Measurements from ENCODE around the gene DUOX1. TPM values are rescaled to one million over a fixed set of nuclear protein-coding genes. Genes with fewer than 3 reads are reported as not detected.

DUOX1 gene
- total RNA-seq, 2 donors from 2014 or later: 0.26 to 0.66 TPM

DNA sequence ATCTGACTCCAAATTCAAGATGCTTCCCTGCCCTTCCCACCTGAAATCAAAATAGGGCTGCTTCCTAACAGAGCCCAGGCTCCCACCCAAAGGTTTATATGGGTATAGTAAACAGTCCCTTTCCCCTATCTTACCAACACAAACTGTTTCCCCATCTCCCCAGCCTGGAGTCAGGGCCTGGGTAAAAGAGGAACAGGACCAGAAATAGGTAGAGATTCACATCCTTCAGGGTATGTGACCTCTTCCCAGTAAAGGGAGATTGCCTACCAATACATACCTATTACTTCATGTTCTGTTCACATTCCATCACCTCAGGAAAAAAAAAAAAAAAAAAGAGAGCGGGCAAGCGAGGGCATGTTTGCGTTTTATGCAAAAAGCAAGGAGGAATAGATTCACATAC is 67.7 kb downstream of the DUOX1 start:
- ATAC-seq: no peak
- Histone ChIP-seq H3K9me3 (no peaks in the 10 kb centered on the region), H3K4me3 (no peak overlapping the region), H3K4me1 (peaks cover 16% of the 10 kb centered on the region), H3K27me3 (no peaks in the 10 kb centered on the region), H3K27ac (no peak overlapping the region), H3K36me3 (replicated peaks in 1 of 2; ENCODE audit: insufficient read depth in 1 of 2, low read depth in 2 of 2) (no peaks in the 10 kb centered on the region)
- DNase-seq: no peak
- WGBS, 2 donors: 82 to 95% methylated on average over 3 of the region's 3 CpGs
- TF ChIP-seq, protein P1, sequence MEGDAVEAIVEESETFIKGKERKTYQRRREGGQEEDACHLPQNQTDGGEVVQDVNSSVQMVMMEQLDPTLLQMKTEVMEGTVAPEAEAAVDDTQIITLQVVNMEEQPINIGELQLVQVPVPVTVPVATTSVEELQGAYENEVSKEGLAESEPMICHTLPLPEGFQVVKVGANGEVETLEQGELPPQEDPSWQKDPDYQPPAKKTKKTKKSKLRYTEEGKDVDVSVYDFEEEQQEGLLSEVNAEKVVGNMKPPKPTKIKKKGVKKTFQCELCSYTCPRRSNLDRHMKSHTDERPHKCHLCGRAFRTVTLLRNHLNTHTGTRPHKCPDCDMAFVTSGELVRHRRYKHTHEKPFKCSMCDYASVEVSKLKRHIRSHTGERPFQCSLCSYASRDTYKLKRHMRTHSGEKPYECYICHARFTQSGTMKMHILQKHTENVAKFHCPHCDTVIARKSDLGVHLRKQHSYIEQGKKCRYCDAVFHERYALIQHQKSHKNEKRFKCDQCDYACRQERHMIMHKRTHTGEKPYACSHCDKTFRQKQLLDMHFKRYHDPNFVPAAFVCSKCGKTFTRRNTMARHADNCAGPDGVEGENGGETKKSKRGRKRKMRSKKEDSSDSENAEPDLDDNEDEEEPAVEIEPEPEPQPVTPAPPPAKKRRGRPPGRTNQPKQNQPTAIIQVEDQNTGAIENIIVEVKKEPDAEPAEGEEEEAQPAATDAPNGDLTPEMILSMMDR (IDR thresholded peaks at IDR 0.05): no peak
- TF ChIP-seq POLR2A (IDR thresholded peaks at IDR 0.05): no peak
- intact Hi-C loops (cut with DNase I): no loop called here

DNA sequence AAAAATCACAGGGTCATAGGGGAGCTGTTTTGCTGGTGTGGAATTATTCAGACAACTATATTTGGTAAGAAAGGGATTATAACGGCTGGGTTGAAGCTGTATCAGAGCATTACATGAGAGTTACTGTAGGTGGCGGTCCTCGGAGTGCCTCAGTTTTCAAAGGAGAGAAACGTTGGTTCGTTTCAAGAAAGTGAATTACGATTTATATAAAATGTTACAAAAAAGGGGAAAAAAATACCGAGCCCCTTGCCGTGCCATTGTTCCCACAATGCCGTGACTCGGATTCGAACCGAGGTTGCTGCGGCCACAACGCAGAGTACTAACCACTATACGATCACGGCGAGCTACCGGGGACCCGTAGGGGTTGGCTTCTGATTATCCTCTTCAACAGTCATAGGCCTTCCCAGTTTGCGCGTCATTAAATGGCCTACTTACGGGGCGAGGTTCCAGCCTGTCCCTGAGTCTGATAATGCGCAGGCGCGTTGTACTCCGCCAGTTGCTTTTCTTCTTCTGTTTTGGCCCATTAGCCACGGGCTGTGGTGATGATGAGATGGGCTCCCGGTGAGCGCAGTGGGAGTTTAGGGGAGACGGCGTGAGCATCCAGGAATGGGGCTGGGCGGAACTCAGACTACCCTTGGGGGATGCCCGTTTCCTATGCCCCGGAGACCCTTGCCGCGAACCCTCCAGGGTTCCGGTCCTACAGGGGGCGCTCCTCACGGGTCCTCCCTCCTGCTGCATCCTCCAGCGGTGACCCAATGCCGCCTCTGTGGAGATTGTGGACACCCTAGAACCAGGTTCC is 68.7 kb downstream of the DUOX1 start:
- peaks cover 16% of the 10 kb centered on the region for H3K4me1 ChIP-seq
- H3K27me3 ChIP-seq: no peaks in the 10 kb centered on the region
- no peaks in the 10 kb centered on the region for H3K36me3 ChIP-seq (replicated peaks in 1 of 2; ENCODE audit: insufficient read depth in 1 of 2, low read depth in 2 of 2)
- 0 to 1% methylated on average over 21 to 42 of the region's 42 CpGs for WGBS, 2 donors
- peak; percentile 79 for ATAC-seq
- H3K9me3 ChIP-seq: no peaks in the 10 kb centered on the region
- TF ChIP-seq, protein P1 (IDR thresholded peaks at IDR 0.05): peak; percentile 37 to 79 (median 66)
- TF ChIP-seq POLR2A (IDR thresholded peaks at IDR 0.05): peak; percentile 78 to 97 (median 95)
- intact Hi-C loops (cut with DNase I): no loop called here
- peak overlapping the region; percentile 16 to 19 for H3K4me3 ChIP-seq
- peak; percentile 97 to 98 (median 98) for DNase-seq
- H3K27ac ChIP-seq: peak overlapping the region; percentile 86 to 98 (median 95)

DNA sequence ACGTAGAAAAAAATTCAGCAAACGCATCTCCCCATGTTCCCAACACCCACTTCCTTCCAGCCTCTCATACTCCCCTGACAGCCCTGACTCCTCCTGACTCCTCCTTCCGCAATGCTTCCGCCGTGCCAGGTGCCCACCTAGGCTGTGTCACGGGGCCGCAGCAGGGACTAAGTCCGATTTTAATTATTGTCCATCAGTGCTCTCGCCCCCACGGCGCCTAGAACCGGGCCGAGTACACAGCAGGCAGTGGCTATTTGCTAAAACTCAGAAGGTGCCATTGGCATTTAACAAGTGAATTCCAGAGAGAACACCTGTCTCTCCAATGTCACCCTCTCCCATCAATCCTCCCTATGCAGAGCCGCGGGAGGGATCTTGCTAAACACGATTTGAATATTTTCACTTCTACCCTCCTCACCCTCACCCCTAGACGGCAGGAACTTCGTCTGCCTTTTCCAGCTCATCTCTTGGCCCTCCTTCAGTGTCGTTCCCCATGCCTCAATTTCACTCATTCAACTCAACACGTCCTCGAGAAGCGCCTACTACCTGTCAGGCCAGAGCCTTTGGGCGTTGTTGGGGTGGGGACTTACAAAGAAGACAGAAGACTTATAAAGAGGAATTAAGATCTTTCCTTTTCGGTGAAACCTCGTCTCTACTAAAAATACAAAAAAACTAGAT is 69.5 kb downstream of the DUOX1 start:
- no peak for ATAC-seq
- intact Hi-C loops (cut with DNase I): no loop called here

DNA sequence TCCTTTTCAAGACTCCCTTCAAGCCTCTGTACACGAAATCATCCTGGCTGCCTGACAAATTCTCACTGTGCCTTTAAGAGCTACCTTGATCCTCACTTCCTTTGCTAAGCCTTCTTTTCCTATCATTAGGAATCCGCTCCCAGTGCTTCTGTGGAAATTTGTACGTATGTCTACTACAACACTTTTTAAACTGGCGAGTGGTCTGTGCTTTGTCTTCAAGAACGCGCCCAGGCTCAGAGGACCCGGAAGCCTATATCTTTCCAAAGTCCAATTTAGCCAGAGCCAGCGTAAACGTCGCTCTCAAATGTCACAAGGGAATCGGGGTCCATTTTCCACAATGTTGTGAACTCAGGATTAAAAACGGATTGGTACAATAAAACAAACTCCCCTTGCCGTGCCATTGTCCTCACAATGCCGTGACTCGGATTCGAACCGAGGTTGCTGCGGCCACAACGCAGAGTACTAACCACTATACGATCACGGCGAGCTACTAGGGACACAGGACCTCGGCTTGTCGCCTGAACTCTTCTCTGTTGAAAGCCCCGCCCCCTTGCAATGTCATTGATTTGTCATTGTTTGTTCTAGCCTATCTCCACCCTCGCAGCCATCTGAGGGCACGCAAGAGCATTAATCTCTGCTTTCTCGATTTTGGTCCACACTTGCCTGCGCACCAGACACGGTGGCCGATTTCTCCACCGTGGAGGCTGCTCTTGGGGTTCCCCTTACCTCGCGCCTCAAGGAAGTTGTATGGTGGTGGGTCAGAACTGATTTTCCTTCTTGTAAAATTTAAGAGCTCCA is 70.4 kb downstream of the DUOX1 start:
- peak; percentile 85 to 97 (median 97) for TF ChIP-seq POLR2A (IDR thresholded peaks at IDR 0.05)
- TF ChIP-seq, protein P1 (IDR thresholded peaks at IDR 0.05): no peak
- intact Hi-C loops (cut with DNase I): loop anchor here (5.0 kb wide), 1 partner anchor 192 kb away; no protein-coding TSS in a partner anchor

More for the DNA sequence above, 69.5 kb downstream of the DUOX1 start:
- Histone ChIP-seq H3K4me3 (peak overlapping the region; percentile 16 to 19), H3K27ac (peak overlapping the region; percentile 86 to 98 (median 95)), H3K27me3 (no peaks in the 10 kb centered on the region), H3K36me3 (replicated peaks in 1 of 2; ENCODE audit: insufficient read depth in 1 of 2, low read depth in 2 of 2) (no peaks in the 10 kb centered on the region), H3K9me3 (no peaks in the 10 kb centered on the region), H3K4me1 (peaks cover 16% of the 10 kb centered on the region)
- no peak for TF ChIP-seq POLR2A (IDR thresholded peaks at IDR 0.05)
- TF ChIP-seq, protein P1 (IDR thresholded peaks at IDR 0.05): no peak
- WGBS, 2 donors: 1% methylated on average over 21 to 25 of the region's 25 CpGs
- DNase-seq: peak in 2 of 4 donors; percentile 24

More for the DNA sequence above, 70.4 kb downstream of the DUOX1 start:
- Histone ChIP-seq H3K27ac (peak overlapping the region; percentile 93 to 100 (median 98)), H3K4me3 (peak overlapping the region; percentile 9 to 22), H3K9me3 (no peaks in the 10 kb centered on the region), H3K36me3 (replicated peaks in 1 of 2; ENCODE audit: insufficient read depth in 1 of 2, low read depth in 2 of 2) (no peaks in the 10 kb centered on the region), H3K27me3 (no peaks in the 10 kb centered on the region), H3K4me1 (peaks cover 16% of the 10 kb centered on the region)
- ATAC-seq (peak; percentile 77), DNase-seq (peak; percentile 98 to 99 (median 98))
- WGBS, 2 donors: 0% methylated on average over 29 to 34 of the region's 34 CpGs
